ENCODE results near the gene NELFA.
"Not testable (repeated sequence)": the region's sequence is repeated elsewhere in the genome, so short reads cannot be mapped to it uniquely, and the experiment has no call there.

NELFA gene

GRCh38 chr4:2040391-2041238 is 31.8 kb upstream of the NELFA start:
- DNase-seq, result no peak

GRCh38 chr4:2036866-2037265 is 28.1 kb upstream of the NELFA start:
- DNase-seq, result no peak

GRCh38 chr4:2036327-2036726 is 27.6 kb upstream of the NELFA start:
- DNase-seq, result no peak

GRCh38 chr4:2031161-2031560 is 22.4 kb upstream of the NELFA start:
- DNase-seq, result not testable (repeated sequence)

- not testable (repeated sequence) for DNase-seq
Observed at GRCh38 chr4:2027120-2027519, 18.3 kb upstream of the NELFA start.

- DNase-seq, result no peak
Observed at GRCh38 chr4:2025817-2026216, 17.0 kb upstream of the NELFA start.

GRCh38 chr4:2024683-2025082 is 15.9 kb upstream of the NELFA start:
- no peak for DNase-seq

- DNase-seq, result not testable (repeated sequence)
Observed at GRCh38 chr4:2021358-2022018, 12.7 kb upstream of the NELFA start.

- no peak for DNase-seq
Observed at GRCh38 chr4:2015008-2015407, 6.2 kb upstream of the NELFA start.

GRCh38 chr4:2011583-2011982 is 2.8 kb upstream of the NELFA start:
- no peak for DNase-seq

- peak in 1 of 2 experiments; percentile 45 for DNase-seq
Observed at GRCh38 chr4:2009651-2010233, 968 bp upstream of the NELFA start.

- DNase-seq, result no peak
Observed at GRCh38 chr4:2008671-2008920, 178 bp downstream of the NELFA start.

GRCh38 chr4:2007804-2008670 is 737 bp downstream of the NELFA start:
- DNase-seq, result no peak

GRCh38 chr4:2006956-2007653 is 1.7 kb downstream of the NELFA start:
- DNase-seq, result no peak

- DNase-seq, result no peak
Observed at GRCh38 chr4:2006367-2006766, 2.4 kb downstream of the NELFA start.

- DNase-seq, result not testable (repeated sequence)
Observed at GRCh38 chr4:2003361-2003760, 5.4 kb downstream of the NELFA start.

GRCh38 chr4:1999308-1999707 is 9.5 kb downstream of the NELFA start:
- not testable (repeated sequence) for DNase-seq

GRCh38 chr4:1998296-1998695 is 10.5 kb downstream of the NELFA start:
- DNase-seq, result no peak

- DNase-seq, result no peak
Observed at GRCh38 chr4:1997712-1998111, 11.1 kb downstream of the NELFA start.

GRCh38 chr4:1996866-1997611 is 11.7 kb downstream of the NELFA start:
- DNase-seq, result no peak

- DNase-seq, result no peak
Observed at GRCh38 chr4:1994938-1995337, 13.8 kb downstream of the NELFA start.

All from SW 1271 (cell line).